IPS-NIHi11 (cell line): ENCODE data around the gene OR2AE1.
"Not testable (repeated sequence)": the region's sequence is repeated elsewhere in the genome, so short reads cannot be mapped to it uniquely, and the experiment has no call there.

Experiments used
- DNase-seq: peaks from one replicate; pipeline ENCODE4 v3.0.0; 2012; ENCODE audit warnings: mixed read lengths, low spot score

The OR2AE1 gene

GRCh38 chr7:99876933-99877332, at the start of gene OR2AE1:
Gene OR2AE1 (minus strand): TSS chr7:99877033. CDS start chr7:99877033, 0 bp downstream.
- DNase-seq: no peak

- DNase-seq: no peak
Observed at GRCh38 chr7:99926321-99926720, 49.5 kb upstream of the OR2AE1 start.

DNA sequence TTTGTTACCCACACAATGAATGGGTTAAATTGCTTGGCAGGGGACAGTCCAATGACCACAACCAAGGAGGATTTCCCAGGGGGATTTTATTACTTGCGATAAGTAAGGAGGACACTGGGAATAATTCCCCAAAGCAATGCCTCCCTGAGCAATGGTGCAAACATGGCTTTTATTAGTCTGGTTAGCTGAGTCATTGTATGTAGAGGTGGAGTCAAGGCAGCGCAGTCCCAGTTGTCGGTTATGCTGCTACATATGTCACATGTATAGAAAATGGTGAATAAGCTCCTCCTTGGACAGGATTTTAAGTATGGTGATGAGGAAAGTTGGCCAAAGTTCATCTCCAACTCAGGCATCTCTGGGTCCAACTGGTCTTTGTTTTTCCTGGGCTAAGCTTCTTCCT, 46.4 kb upstream of the OR2AE1 start:
- no peak for DNase-seq

DNA sequence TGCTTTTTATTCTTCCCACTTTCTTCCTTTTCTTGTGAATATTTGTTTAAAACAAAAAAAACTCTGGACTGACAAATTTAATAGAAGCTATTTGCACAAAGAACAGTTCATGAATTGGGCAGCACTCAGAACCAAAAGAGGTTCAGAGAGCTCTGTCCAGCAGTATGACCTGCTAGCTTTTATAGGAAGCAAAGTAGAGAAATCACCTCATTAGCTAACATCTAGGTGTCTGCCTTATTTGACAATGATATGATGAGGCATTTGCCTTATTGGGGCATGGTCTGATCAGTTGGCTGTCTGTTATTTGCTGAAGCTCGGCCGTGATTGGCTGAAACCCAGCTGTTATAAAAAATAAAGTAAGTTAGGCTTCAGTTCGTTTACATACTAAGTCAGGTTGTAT, 43.3 kb upstream of the OR2AE1 start:
- DNase-seq: no peak

DNA sequence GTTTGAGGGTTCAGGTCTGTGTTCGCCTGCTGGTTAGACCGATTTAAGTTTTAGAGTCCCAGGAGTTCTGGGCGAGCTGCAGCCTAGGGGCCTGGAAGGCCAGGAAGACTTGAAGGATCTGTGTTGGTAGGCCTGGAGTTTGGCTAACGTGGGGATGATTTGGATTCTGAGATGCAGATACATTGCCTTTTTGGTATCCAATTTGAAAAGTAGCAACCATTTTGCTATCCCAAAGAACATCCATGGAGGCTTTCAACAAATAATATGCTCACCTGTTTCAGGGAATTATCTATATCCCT, 42.9 kb upstream of the OR2AE1 start:
- DNase-seq: no peak

- peak; percentile 86 for DNase-seq
Observed at GRCh38 chr7:99918959-99919813, 42.4 kb upstream of the OR2AE1 start, which contains the start of gene TRIM4. Gene TRIM4 (minus strand): TSS chr7:99919530. CDS start chr7:99919401, 129 bp downstream.

DNA sequence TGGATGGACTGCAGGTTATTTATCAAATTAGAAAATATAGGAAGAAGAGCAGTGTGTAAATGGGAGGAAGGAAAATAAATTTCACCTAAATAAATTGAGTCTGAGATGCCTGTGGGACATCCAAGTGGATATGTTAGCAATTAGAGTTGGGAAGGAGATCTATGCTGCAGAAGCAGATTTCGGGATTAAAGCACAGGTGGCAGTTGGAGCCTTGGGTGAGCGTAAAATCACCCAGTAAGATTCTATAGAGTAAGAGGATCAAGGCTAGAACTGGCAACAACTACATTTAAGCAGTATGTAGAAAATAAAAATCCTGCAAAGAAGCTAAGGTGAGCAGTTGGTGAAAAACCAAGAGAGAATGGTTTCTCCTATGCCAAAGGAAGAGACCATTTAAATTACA, 34.1 kb upstream of the OR2AE1 start:
- DNase-seq: no peak

GRCh38 chr7:99901581-99901980, 24.7 kb upstream of the OR2AE1 start:
- DNase-seq: no peak

- DNase-seq: no peak
Observed at GRCh38 chr7:99899830-99900519, 23.1 kb upstream of the OR2AE1 start.

DNA sequence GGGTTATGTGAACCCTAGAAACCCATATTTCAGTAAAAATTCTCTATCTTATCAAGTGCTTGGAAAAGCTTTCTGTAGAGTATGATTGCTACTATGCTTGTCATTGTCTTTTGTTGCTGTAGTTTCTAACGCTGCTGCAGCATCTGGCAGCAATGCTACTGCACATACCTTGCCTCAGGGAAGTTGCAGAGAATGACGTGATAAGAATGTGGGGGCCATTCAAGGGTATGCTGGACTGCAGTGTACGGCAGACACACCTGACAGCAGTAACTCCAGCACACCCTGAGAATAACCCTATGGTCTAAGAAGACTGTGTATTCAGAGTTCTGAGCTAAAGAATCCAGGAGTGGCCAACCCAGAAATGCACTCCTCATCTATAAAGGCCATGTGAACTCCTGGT, 22.0 kb upstream of the OR2AE1 start:
- DNase-seq: no peak

DNA sequence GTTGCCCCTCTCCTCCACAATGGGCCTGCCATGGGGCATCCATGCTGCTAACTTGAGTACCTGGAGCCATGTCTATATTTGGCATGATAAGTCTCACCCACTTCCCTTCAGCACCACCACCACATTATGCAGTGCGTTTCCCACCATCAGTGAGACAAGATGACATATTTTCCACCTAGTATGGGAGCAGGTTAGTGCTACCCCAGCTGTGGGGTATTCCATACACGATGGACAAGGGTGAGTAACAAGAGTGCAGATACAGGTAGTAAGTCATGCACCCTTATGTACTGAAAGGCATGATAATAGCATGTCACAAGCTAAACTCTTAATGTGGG, 21.2 kb upstream of the OR2AE1 start:
- no peak for DNase-seq

- no peak for DNase-seq
Observed at GRCh38 chr7:99897322-99898022, 20.6 kb upstream of the OR2AE1 start.

DNA sequence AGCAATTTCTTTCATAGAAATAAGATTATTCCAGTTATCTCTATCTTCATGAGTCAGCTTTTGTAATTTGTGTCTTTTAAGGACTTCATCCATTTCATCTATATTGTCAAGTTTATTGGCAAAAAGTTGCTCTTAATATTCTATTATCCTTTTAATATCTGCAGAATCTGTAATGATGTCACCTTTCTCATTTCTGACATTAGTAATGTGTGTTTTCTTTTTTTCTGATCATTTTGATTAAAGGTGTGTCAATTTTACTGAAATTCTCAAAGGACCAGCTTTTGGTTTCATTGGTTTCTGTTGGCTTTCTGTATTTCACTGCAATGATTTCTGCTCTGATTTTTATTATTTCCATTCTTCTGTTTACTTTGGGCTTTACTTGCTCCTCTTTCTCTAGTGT, 17.9 kb upstream of the OR2AE1 start:
- DNase-seq: no peak

GRCh38 chr7:99893280-99893679, 16.4 kb upstream of the OR2AE1 start:
- no peak for DNase-seq

DNA sequence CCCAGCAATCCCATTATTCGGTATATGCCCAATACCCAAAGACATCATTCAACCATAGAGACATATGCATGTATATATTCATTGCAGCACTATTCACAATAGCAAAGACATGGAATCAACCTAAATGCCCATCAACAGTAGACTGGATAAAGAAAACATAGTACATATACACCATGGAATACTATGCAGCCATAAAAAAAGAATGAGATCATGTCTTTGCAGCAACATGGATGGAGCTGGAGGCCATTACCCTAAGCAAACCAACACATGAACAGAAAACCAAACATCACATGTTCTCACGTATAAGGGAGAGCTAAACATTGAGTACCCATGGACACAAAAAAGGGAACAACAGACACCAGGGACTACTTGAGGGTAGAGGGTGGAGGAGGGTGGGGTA, 13.5 kb upstream of the OR2AE1 start:
- not testable (repeated sequence) for DNase-seq

- DNase-seq: not testable (repeated sequence)
Observed at GRCh38 chr7:99888366-99888765, 11.5 kb upstream of the OR2AE1 start.

DNA sequence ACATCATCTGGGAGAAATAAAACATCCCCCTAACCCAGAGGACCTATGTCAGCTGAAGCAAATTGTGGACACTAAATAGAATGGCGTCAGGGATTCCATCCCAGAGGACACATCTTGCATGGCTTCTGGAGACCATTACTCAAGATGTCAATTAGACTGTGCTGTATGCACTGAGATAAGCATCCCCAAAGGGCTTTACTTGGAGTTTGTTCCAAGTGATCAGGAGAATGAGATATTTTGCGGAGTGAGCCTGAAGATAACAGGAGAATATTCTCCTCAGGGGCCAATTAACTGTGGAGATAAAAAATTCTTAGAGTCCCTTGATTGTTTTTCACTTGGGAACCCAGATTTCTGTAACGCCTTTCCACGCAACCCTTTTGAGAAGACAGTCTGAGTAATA, 4.5 kb upstream of the OR2AE1 start:
- DNase-seq: no peak

DNA sequence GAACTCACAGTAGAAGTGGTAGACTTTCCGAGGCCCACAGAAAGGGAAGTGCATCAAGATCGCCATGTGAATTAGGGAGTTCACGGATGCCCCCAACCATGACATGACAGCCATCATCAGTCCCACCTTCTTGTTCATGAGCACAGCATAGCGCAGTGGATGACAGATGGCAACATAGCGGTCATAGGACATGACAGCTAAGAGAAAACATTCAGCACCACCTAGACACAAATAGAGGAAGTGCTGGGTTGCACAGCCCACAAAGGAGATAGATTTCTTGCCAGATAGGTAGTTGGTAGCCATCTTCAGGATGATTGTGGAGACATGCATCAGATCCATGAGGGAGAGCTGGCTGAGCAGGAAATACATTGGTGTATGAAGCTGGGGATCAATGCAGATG, 342 bp downstream of the OR2AE1 start:
- DNase-seq: no peak

DNA sequence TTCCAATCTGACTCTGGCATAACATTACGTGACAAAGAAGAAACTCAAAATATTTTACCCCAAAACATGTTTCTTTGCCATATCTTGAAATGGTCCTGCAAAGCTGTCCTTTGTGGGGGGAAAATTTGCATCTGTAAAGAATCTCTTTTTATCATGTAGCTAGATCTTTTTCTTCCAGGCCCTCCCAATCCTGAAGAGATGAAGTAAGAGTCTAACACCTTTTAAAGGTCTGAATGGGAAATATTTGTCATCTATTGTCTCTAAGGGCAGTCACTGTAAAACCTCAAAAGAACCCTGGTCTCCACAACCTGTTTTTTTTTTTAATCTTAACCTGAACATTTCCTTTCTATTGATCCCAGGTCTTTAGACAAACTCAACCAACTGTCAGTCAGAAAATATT, 8.6 kb downstream of the OR2AE1 start:
- DNase-seq: no peak

DNA sequence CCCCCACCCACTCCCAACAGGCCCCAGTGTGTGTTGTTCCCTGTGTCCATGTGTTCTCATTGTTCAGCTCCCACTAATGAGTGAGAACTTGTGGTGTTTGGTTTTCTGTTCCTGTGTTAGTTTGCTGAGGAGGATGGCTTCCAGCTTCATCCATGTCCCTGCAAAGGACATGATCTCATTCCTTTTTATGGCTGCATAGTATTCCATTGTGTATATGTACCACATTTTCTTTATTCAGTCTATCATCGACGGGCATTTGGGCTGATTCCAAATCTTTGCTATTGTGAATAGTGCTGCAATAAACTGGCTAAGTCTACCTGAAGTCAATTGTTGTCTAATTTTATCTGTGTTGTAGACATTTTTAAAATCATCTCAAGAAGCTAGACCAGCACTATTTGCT, 9.4 kb downstream of the OR2AE1 start:
- DNase-seq: not testable (repeated sequence)

GRCh38 chr7:99863847-99864440, 12.9 kb downstream of the OR2AE1 start:
- no peak for DNase-seq

- no peak for DNase-seq
Observed at GRCh38 chr7:99860281-99861127, 16.3 kb downstream of the OR2AE1 start.
